Measurements from ENCODE around the gene IL6.
A peak's percentile ranks its signal among the peaks of the same experiment; 100 is the strongest.
"Not testable (repeated sequence)": the region's sequence is repeated elsewhere in the genome, so short reads cannot be mapped to it uniquely, and the experiment has no call there.

Gene IL6

DNA sequence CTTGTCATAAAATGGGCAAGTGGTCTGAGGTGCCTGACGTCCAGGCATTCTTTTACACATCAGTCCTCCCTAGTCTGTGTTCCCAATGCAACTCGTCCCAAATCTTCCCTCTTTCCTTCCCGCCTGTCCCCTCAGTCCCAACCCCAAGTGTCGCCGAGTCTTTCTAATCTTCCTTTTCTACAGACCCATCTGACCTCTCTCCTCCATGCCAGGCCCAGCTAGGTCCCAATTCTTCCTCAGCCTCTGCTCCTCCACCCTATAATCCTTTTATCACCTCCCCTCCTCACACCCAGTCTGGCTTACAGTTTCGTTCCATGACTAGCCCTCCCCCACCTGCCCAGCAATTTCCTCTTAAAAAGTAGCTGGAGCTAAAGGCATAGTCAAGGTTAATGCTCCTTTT lies 22.3 kb upstream of the IL6 start:
- not testable (repeated sequence) for DNase-seq

DNA sequence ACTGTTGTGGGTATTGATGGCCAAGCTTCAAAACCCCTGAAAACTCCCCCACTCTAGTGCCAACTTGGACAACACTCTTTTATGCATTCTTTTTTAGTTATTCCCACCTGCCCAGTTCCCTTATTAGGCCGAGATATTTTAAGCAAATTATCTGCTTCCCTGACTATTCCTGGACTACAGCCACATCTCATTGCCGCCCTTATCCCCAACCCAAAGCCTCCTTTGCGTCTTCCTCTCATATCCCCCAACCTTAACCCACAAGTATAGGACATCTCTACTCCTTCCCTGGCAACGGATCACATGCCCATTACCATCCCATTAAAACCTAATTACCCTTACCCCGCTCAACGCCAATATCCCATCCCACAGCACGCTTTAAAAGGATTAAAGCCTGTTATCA lies 21.1 kb upstream of the IL6 start:
- not testable (repeated sequence) for DNase-seq

GRCh38 chr7:22707026-22707691 lies 19.8 kb upstream of the IL6 start:
- DNase-seq: not testable (repeated sequence)

DNA sequence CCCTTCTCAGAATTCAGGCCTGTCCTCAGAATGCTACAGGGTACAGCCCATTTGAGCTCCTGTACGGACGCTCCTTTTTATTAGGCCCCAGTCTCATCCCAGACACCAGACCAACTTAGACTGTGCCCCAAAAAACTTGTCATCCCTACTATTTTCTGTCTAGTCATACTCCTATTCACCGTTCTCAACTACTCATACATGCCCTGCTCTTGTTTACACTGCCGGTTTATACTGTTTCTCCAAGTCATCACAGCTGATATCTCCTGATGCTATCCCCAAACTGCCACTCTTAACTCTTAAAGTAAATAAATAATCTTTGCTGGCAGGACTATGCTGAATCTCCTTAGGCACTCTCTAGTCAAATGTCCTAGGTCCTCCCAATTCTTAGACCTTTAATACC lies 18.8 kb upstream of the IL6 start:
- DNase-seq: not testable (repeated sequence)

DNA sequence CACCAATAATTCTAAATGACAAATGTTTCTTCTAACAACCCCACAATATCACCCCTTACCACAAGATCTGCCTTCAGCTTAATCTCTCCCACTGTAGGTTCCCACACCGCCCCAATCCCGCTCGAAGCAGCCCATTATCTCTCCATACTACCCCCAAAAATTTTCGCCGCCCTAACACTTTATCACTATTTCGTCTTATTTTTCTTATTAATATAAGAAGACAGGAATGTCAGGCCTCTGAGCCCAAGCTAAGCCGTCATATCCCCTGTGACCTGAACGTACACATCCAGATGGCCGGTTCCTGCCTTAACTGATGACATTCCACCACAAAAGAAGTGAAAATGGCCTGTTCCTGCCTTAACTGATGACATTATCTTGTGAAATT lies 18.3 kb upstream of the IL6 start:
- DNase-seq: not testable (repeated sequence)

DNA sequence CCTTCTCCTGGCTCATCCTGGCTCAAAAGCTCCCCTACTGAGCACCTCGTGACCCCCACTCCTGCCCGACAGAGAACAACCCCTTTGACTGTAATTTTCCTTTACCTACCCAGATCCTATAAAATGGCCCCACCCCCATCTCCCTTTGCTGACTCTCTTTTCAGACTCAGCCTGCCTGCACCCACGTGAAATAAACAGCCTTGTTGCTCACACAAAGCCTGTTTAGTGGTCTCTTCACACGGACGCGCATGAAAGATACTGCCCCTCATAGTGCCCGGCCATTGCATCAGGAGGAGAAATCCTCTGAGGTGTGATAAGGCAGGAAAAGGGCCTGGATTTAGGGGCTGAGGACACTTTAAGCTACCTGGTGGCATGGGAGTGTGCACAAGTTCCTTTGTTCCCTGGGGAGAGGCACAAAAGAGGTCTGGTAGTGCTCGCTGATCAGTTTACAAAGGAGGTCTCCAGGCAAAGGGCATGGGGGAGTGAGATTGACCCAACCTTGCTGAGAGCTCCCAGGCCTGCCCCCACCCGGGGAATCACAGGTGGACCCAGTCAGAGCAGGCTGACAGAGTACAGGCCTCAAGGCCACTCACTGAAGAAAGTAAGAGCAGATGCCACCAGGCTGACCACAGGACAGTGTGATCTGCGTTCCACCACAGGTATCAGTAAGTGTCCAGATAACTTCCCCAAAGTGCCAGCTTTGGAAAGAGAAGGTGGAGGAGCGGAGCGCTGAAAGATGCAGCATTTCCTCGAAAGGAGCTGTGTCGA lies 17.8 kb upstream of the IL6 start:
- DNase-seq: not testable (repeated sequence)

DNA sequence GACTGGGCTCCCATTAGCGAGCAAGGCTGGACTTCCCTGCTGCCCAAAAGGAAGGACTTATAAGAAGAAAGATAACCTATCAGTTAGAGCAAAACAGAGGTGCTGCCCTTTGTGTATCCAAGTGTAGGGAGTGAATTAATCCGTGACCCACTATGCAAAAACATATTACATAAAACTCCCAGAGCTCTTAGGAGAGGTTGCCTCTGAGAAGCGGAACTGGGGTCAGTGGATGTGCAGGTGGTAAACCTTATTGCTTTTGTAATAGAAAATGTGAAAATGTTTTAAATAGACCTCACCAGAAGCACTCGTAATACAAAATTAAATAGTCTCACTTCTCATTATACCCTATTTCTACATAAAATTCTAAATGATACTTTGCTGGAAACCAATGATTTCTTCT lies 17.1 kb upstream of the IL6 start:
- no peak for DNase-seq

DNA sequence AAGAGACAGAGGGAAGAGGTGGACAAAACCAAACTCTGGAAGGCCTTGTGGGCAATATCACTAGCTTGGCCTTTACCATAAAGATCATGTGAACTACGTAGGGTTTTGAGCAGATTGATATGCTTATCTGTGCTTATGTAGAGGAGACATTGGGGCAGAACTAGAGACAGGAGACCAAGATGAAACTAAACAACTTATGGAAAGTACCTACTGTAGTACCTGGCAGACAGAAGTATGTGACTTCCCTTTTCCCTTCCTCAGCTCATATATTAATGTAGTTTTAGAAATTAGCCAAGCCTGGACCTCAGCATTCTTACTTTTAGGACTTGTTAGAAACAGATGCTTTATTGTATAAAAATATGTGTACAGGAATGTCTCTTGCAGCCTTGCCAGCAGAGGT lies 14.0 kb upstream of the IL6 start:
- DNase-seq: no peak

- DNase-seq: no peak
These were observed 13.5 kb upstream of the IL6 start for GRCh38 chr7:22713463-22713862.

DNA sequence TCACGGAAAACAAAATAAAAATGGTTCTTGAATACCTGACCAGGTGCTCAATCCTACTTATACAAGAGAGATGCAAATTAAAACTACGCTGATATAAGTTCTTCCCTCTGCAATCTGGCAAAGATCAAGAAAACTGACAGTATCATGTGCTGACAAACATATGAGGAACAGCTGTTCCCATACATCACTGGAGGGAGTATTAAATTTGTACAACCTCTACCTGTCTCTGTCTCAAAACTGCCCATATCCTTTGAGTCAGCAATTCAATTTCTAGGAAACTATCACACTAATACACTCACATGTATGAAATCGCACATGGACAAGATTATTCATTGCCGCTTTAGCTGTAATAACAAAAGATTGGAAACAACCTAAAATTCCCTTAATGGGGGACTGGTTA lies 11.0 kb upstream of the IL6 start:
- DNase-seq: no peak

GRCh38 chr7:22717760-22718159 lies 9.2 kb upstream of the IL6 start:
- no peak for DNase-seq

DNA sequence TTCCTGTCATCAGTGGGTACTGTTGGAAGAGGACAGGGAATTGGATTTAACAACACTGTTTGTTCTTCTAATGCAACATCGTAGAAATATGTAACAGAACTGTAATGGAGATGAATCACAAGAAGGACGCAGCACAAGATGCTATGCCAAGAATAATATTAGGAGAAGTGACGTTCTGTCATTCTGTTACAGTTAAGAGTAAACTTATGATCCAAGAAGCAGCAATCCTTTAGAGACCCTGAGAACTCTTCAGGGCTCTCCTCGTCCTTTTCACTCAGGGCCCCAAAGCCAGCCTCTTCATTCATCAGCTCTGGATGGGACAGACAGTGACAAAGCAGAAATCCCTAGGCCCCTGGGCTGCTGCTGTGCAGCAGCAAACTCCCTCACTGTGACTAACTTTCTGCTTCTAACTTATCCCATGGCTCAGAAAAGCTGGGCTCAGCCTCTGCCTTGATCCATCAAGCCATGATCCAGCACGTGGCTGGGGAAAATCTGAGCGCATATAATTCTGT lies 8.7 kb upstream of the IL6 start:
- DNase-seq: no peak

- DNase-seq: no peak
These were observed 8.0 kb upstream of the IL6 start for GRCh38 chr7:22718911-22719420.

- no peak for DNase-seq
These were observed 5.9 kb upstream of the IL6 start for GRCh38 chr7:22720791-22721786.

GRCh38 chr7:22722536-22723180 lies 4.3 kb upstream of the IL6 start:
- DNase-seq: no peak

DNA sequence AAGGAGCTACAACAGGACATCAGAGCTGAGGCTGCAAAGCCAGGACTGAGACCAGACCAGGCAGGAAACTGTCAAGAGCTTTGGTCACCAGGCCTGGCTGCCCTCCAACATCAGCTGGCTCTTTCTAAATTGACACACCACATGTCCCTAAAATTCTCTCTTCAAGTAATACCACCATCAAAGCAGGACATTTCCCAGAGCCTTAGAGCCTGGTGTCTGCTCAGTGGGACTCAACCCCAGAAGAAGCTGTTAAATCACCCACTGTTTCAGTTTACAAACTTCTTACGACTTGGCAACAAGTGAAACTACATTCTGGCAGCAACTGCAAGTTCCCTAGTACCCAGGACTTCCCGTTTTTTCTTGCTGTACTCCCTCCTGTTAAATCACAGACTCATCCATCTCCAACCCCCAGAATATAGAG lies 3.8 kb upstream of the IL6 start:
- no peak for DNase-seq

DNA sequence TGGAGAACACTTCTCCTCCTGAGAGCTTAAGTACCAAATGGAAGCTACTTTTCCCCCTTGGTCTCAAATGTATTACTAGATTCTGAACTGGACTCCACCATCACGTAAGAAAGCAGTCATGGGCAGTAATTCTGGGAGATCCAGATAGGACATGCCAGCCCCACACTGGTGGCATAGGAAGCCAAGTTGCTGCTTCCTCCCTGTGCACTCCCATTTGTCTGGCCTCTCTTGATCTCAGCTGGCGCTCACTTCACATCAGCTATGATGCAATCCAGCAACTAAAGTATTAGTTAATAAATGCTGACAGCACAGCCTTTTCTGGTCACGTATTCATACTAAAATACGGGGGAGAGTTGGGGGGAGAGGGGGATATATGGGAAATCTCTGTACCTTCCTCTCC lies 3.4 kb upstream of the IL6 start:
- no peak for DNase-seq

DNA sequence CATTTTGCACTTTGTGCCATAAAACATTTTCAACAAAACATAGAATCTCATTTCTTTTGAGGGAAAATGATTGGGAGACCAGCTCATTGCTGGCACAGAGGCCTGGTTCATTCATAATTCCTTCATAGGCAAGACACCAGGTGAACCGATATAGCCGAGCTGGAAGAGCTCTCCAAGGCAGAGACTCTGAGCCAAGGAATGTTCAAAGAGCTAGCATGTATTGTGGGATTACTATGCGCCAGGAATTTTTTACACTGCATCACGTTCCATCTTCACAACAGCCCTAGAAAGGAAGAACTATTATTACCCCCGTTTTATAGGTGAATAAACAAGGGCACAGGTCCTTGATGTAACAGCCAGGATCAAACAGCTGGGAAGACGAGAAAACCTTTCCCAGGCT lies 2.1 kb upstream of the IL6 start:
- no peak for DNase-seq

GRCh38 chr7:22725585-22725984 lies 1.4 kb upstream of the IL6 start:
- DNase-seq: no peak

- peak; percentile 16 for DNase-seq
These were observed 574 bp upstream of the IL6 start for GRCh38 chr7:22726345-22726906.

GRCh38 chr7:22727714-22728035 lies 675 bp downstream of the IL6 start:
- DNase-seq: no peak

DNA sequence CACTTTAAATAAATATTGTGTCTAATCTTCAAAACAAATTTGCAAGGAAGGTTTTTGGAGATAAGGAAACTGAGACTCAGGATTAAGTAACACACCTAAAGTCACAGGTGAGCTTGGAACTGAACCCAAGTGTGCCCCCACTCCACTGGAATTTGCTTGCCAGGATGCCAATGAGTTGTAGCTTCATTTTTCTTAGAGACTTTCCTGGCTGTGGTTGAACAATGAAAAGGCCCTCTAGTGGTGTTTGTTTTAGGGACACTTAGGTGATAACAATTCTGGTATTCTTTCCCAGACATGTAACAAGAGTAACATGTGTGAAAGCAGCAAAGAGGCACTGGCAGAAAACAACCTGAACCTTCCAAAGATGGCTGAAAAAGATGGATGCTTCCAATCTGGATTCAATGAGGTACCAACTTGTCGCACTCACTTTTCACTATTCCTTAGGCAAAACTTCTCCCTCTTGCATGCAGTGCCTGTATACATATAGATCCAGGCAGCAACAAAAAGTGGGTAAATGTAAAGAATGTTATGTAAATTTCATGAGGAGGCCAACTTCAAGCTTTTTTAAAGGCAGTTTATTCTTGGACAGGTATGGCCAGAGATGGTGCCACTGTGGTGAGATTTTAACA lies 1.5 kb downstream of the IL6 start:
- DNase-seq: no peak
